ENCODE data around the gene MUS81.

DNA sequence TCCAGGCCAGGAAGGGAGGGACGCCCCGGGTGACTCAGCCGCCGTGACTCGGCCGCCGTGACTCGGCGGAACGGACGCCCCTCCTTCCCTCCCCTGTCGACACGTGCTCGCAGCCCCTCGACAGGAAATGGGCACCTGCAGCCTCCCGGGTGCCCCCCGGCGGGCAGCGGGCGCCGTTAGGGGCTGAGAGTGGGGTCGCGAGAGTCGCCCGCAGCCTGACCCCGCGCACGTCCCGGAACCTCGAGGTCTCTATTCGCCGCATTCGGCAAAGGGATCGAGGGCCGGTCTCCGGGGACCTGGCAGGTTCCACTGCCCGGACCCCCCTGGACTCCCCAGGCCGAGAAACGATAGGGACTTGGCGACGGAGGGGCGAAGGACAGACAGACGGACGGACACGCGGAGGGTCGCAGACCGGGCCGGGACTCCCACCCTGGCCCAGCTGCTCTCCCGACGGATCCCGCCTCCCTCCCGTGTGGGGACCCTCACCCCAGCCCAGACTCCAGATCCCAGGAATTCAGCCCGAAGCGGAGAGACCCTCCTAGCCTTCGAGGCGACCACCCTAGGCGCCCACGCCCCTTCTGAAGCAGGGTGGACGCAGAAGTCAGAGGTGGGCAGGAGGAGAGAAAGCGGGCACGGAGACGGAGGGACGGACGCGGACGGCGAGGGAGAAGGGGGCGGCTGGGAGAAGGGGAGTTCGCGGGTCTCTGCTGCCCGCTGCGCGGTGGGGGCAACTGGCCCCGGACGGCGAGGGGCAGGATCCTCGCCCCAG, 39.3 kb downstream of the MUS81 start:
- TF ChIP-seq POLR2AphosphoS5 (IDR thresholded peaks at IDR 0.05; ENCODE audit: low read depth, low read length) (no peak), SPI1 (IDR thresholded peaks at IDR 0.05; ENCODE audit: low read depth, low read length) (no peak), POLR2A (IDR thresholded peaks at IDR 0.05; ENCODE audit: low read depth, low read length) (no peak), PAX5 (IDR thresholded peaks at IDR 0.05; ENCODE audit: insufficient read depth, low read length, severe bottlenecking) (no peak), TAF1 (IDR thresholded peaks at IDR 0.05; ENCODE audit: low read depth, low read length) (no peak), POU2F2 (IDR thresholded peaks at IDR 0.05; ENCODE audit: low read depth, low read length) (no peak)
